ENCODE measurements around the gene VIPR2. TPM values are rescaled to one million over a fixed set of nuclear protein-coding genes. Genes with fewer than 3 reads are reported as not detected.

Gene VIPR2
- polyA plus RNA-seq, 1 donor from 2014 or later = 0.51 TPM

GRCh38 chr7:159130199-159130775 lies 14.4 kb downstream of the VIPR2 start:
- no peak overlapping the region for H3K4me2 ChIP-seq (ENCODE audit: low read length)
- H3K4me3 ChIP-seq (ENCODE audit: low read length) = no peak overlapping the region
- H3K9ac ChIP-seq (ENCODE audit: low read length) = no peak overlapping the region
- H3K36me3 ChIP-seq (ENCODE audit: insufficient read depth, low read length) = no peaks in the 10 kb centered on the region
- H2AFZ ChIP-seq (ENCODE audit: low read depth, low read length) = no peak overlapping the region
- no peaks in the 10 kb centered on the region for H4K20me1 ChIP-seq (ENCODE audit: insufficient read depth)
- H3K27ac ChIP-seq (ENCODE audit: low read length) = no peak overlapping the region
- H3F3A ChIP-seq (ENCODE audit: insufficient read depth, low read length, poor library complexity, severe bottlenecking) = no peaks in the 10 kb centered on the region
- TF ChIP-seq RAD21 (conservative IDR thresholded peaks at IDR 0.05) (no peak), SMC3 (conservative IDR thresholded peaks at IDR 0.05; ENCODE audit: poor library complexity) (no peak), CTCF (IDR thresholded peaks at IDR 0.05; ENCODE audit: poor library complexity, severe bottlenecking) (no peak), MXI1 (conservative IDR thresholded peaks at IDR 0.05; ENCODE audit: poor library complexity, severe bottlenecking) (no peak), REST (IDR thresholded peaks at IDR 0.05; ENCODE audit: borderline replicate concordance) (no peak), POLR2AphosphoS5 (IDR thresholded peaks at IDR 0.05) (no peak), EZH2 (IDR thresholded peaks at IDR 0.05; ENCODE audit: borderline replicate concordance, insufficient read depth, low read length, poor library complexity, severe bottlenecking) (no peak), TAF1 (IDR thresholded peaks at IDR 0.05; ENCODE audit: low read depth) (no peak), EP300 (conservative IDR thresholded peaks at IDR 0.05; ENCODE audit: poor library complexity, severe bottlenecking) (no peak)
- no peaks in the 10 kb centered on the region for H3K79me2 ChIP-seq (replicated peaks; ENCODE audit: insufficient read depth, low read length)
- H3K9me2 ChIP-seq (ENCODE audit: insufficient read depth, low read length) = no peaks in the 10 kb centered on the region
- no peaks in the 10 kb centered on the region for H3K27me3 ChIP-seq (ENCODE audit: insufficient read depth, low read depth, low read length)
- H3K9me3 ChIP-seq (ENCODE audit: low read length) = no peaks in the 10 kb centered on the region

- Histone ChIP-seq H3K36me3 (ENCODE audit: insufficient read depth, low read length) (no peaks in the 10 kb centered on the region), H3K27ac (ENCODE audit: low read length) (no peak overlapping the region), H4K20me1 (ENCODE audit: insufficient read depth) (no peaks in the 10 kb centered on the region), H3K27me3 (ENCODE audit: insufficient read depth, low read depth, low read length) (no peaks in the 10 kb centered on the region), H3K9me2 (ENCODE audit: insufficient read depth, low read length) (no peaks in the 10 kb centered on the region), H3K4me2 (ENCODE audit: low read length) (no peak overlapping the region), H3K9me3 (ENCODE audit: low read length) (no peaks in the 10 kb centered on the region), H2AFZ (ENCODE audit: low read depth, low read length) (no peak overlapping the region), H3K9ac (ENCODE audit: low read length) (no peak overlapping the region), H3K4me3 (ENCODE audit: low read length) (no peak overlapping the region), H3K79me2 (replicated peaks; ENCODE audit: insufficient read depth, low read length) (no peaks in the 10 kb centered on the region), H3F3A (ENCODE audit: insufficient read depth, low read length, poor library complexity, severe bottlenecking) (no peaks in the 10 kb centered on the region)
- TF ChIP-seq CTCF (IDR thresholded peaks at IDR 0.05; ENCODE audit: poor library complexity, severe bottlenecking) = no peak
- no peak for TF ChIP-seq MXI1 (conservative IDR thresholded peaks at IDR 0.05; ENCODE audit: poor library complexity, severe bottlenecking)
- TF ChIP-seq SMC3 (conservative IDR thresholded peaks at IDR 0.05; ENCODE audit: poor library complexity) = no peak
- no peak for TF ChIP-seq POLR2AphosphoS5 (IDR thresholded peaks at IDR 0.05)
- no peak for TF ChIP-seq EZH2 (IDR thresholded peaks at IDR 0.05; ENCODE audit: borderline replicate concordance, insufficient read depth, low read length, poor library complexity, severe bottlenecking)
- TF ChIP-seq RAD21 (conservative IDR thresholded peaks at IDR 0.05) = no peak
- TF ChIP-seq EP300 (conservative IDR thresholded peaks at IDR 0.05; ENCODE audit: poor library complexity, severe bottlenecking) = no peak
- no peak for TF ChIP-seq TAF1 (IDR thresholded peaks at IDR 0.05; ENCODE audit: low read depth)
- no peak for TF ChIP-seq REST (IDR thresholded peaks at IDR 0.05; ENCODE audit: borderline replicate concordance)
These were observed 15.9 kb downstream of the VIPR2 start for GRCh38 chr7:159128767-159129166.

All from neural cell (in vitro differentiated cells).